ENCODE results near the gene DRC3.

DRC3 gene

DNA sequence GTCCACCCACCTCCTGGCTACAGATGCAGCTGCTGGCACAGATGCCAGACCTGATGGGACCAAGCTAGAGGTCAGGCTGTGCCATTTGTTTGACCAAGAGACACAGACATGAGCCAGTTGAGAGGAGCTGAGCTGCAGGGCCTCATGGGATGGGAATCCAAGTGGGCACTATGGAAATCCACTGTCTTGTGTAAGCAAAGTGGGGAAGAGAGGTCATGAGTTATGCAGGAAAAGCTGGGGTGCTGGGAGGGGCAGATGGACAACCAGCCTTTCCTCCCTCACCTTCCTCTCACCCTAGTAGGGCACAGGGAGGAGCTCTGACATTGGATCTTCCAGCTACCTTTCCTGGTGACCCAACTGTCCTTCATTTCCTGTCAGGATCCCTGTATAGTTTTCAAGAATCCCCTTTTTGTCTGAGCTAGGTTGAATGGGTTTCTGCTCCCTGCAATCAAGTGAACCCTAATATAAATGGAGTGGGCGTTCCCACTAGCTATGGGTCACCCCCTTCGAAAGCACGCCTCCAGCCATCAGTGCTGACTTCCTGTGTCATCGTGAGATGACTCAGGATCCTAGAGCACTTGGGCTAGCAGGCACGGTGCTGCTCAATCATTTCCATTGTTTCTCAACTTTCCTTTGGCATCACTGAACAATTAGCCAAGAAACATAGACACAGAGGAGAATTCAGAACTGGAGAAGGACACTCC, 52.7 kb downstream of the DRC3 start:
- no peak for DNase-seq

DNA sequence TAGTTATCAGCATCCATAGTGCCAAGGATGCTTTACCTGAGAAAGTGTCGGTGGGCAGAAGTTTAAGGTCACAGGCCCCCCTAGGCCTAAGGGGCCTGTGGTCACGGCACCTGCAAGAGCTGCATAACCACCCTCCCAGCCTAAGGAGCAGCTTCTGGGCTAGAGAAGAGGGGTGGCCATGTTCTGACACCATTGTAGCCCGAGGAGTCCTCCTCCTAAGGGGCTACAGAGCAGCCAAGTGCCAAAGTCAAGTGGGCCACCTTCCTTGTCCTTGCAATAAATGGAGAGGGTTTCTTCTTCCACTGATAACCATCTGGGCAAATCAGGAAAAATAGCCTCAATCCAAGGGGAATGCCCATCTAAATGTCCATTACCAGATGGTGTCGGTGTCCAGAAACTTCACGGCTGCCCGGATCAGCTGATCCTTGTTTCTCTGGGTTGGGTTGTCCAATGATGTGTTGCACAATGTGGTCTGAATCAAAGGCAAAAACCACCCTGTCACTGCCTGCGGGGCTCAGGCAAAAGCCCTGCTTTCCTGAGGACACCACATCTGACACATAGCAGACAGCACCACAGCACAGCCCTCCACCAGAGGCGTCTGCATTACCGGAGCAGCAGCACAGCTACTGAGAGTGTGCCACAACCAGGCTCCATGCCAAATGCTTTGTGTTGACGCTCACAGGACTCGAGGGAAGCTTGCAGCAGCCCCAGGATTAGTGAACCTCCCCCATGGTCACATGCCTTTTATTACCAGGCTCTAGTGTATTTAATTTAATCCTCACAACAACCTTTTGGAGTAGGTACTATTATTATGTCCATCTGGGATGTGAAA, 53.5 kb downstream of the DRC3 start:
- no peak for DNase-seq

DNA sequence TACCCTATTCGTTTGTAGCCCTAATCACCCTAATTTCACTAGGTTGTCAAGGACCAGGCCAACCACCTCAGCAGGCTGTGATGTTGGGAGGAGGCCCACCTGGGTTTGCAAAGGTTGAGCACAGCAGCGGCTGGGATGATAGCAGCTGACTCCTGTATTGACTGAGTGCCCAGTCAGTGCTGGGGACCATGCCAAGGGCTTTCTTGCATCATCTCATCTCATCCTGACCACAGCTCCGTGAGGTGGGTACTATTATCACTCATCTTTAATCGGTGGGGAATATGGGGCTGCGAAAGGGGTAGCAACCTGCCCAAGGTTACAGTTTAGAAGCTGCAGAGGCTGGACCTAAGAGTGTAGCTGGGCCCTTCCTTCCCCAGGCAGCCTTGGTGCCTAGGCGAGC, 54.6 kb downstream of the DRC3 start:
- no peak for DNase-seq

DNA sequence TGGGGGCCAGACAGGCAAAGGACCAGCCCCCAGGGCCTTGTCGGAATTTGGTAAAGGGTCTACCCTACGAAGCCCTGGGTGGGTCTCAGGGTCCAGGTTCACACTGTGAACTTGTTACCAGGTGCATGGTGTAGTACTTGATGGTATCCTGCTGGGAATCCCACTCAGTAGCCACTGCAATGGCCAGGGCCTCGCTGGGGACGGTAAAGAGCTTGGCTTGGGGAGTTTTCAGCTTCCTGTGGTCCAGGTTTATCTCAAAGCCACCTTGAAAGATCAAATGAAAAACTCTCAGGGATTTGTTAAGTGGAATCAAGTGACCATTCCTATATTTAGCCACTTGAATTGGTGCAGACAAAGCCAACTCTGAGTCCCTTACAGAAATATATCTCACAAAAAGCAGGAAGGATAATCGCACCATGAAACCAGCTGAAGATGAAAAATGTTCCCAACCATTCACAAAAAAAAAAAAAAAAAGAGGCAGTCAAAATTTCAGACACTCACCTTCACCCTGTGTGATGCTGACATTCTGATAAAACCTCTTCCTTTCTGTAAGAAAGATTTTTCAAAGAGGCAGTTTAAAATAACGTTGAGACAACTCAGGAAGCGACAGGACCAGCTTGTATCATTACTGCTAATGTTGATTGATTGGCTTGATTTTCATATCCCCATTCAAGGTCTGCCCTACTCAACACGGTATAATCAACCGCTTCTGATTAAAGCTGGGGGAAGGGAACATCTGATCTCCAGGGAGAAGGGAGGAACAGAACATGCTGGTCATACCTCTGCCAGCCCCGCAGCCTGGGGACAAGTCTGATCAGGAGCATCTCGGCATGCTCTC, 55.7 kb downstream of the DRC3 start:
- no peak for DNase-seq

DNA sequence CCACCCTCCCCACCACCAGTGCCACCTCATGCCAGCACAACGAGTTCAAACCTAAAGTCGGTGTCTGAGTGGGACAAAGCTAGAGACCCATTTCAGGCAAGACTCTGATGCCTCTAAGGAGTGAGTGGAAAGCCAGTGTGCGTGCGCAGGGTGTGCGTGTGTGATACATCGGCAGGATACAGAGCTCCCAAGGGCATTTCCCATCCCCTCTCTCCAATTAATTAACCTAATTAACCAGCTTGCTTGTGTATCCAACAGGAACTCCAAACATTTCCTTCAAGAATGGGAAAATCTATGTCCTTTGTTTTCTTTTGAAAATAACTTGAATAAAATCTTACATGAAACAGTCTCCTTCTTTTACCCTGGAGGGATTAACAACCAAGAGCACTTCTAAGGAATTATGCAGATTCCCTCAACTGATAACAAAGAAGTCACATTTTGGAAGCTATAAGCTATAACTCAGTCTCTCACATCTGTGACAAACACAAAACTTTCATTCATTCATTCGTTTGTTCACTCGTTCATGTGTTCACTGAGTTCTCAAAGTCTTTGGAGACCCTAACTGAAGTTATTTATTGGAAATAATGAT, 56.4 kb downstream of the DRC3 start:
- DNase-seq: no peak

DNA sequence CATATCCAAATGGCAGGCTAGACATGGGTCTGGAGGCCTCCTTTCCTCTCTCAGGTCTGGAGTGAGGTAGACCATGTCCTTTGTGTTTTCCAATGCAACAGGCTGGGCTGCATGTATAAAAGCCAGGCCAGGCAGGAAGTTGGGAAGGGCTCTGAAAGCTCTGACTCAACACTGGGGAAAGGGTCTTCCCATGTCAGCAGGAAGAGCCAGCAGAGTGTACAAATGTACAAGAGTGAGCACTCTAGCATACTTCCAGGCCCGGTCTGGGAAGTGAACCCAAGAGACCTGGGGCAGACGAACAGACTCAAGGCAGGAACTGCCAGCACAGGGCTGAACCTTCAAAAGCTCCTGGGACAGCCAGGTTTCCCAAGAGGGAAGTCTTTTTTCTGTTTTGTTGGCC, 59.3 kb downstream of the DRC3 start:
- no peak for DNase-seq

DNA sequence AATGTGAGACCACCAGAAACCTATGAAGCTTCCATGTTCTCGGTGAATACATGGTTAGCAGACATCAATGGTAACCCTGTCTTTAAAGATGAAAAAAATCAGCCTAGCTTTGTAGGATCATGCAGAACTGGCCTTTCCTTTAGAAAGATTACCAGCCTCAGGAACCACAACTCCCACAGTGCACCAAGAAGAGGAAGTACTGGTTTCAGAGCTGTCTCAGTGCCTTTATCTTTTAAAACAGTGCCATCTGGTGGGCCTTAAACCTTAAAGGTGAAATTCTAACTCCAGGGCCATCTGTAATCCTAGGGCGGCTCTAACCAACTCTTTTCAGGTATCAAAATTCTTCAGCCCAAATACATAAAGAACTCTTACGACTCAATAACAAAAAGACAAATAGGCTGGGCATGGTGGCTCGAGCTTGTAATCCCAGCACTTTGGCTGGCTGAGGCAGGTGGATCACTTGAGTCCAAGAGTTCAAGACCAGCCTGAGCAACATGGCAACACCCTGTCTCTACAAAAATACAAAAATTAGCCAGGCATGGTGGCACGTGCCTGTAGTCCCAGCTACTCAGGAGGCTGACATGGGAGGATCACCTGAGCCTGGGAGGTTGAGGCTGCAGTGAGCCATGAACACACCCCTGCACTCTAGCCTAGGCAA, 60.9 kb downstream of the DRC3 start:
- DNase-seq: peak; percentile 62 to 76

DNA sequence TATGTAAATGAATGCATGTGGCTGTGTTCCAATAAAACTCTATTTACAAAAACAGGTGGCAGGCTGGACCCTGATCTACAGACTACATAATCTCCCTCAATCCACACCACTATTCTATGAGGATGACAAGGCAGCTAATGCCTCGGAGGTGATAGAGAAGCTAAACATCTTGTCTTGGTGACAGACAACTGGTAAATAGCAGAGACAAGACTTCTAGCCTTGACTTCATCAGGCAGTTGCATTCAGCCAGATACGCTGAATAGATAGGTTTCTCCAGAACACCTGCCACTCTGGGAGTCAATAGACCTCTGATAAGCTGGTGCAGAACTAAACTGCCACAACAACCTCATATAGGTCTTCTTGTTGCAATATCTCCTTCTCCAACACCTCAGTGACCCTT, 63.0 kb downstream of the DRC3 start:
- no peak for DNase-seq

DNA sequence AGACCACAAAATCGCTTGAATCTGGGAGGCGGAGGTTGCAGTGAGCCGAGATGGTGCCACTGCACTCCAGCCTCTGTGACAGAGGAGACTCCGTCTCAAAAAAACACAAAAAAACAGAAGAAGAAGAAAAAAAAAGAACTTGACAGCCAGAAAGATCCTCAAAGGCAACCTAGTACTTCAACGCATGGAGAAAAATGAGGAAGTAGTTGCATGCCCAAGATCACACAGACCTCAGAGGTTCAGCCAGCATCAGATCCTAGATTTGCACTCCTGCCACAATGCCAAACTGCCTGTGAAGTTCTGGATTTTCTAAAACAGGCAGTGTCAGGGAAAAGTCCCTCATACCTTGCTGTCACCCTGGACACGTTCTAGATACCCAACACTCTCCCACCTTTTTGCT, 64.8 kb downstream of the DRC3 start:
- DNase-seq: peak; percentile 49 to 59

DNA sequence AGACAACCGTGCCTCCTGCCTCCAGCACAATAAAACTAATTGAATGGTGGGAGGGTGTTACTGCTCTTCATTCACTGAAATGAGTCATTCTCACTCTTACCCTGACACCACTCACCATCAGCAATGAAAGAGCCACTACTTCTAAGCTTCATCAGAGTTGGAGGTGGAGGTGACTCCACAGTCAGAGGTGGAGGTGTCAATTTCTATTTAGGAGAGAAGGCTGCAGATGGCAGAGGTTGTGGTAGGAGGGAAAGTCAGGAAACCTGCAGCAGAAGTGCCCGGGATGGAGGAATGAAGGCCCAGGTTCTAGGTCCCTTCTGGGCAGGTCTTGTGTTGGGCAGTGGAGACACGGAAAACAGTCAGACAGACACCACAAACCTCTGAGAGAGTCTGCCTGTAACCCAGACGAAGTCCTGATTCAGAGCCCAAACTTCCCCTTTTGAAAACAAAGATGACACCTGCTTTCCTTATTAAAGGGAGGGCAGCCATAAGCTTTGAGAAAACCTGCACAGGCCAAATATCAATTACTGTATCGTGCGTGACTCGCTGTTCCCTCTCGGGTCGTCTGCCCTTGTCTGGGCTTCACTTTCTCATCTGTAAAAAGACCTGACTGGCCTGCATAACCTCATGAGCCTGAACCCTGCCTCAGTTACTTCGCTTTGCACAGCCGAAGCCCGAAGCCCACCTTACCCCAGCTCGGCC, 65.6 kb downstream of the DRC3 start:
- DNase-seq: peak; percentile 25 to 36

DNA sequence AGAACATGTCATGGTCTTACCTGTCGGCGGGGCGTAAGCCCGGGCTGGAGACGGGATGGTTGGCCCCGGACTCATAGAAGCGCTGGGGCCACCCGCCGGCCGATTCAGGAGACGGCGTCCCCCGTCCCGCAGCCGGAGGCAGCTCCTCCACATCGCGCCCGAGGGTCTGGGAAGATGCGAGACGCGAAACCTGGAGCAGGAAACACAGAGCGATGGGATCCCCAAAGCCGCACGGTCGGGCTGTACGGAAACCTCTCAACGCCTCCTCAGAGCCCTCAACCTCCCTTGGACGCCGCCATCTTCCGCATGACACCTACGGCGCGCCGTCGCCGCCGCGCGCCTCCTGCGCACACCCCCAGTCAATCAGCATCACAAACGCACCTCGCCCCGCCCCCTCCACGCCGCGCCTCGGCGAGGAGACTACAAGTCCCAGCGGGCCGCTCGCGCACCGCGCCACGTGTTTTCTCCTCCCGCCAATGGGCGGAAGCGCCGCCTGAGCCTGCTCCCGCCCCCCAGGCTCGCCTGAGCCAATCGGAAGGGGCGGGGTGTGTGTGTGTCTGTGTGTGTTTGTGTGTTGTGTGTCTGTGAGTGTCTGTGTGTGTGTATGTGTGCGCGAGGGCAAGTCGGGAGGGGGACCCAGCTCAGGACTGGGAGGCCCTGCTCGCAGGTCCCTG, 66.3 kb downstream of the DRC3 start, which contains the start of the genes ATPAF2 and GID4:
TSS of gene ATPAF2 (minus strand) at position 308 of the 674 bp plus-strand sequence. CDS start at position 153, 155 bp downstream.
TSS of gene GID4 (plus strand) at position 548 of the 674 bp plus-strand sequence. CDS start at position 605, 57 bp downstream.
- peak; percentile 77 to 84 for DNase-seq

DNA sequence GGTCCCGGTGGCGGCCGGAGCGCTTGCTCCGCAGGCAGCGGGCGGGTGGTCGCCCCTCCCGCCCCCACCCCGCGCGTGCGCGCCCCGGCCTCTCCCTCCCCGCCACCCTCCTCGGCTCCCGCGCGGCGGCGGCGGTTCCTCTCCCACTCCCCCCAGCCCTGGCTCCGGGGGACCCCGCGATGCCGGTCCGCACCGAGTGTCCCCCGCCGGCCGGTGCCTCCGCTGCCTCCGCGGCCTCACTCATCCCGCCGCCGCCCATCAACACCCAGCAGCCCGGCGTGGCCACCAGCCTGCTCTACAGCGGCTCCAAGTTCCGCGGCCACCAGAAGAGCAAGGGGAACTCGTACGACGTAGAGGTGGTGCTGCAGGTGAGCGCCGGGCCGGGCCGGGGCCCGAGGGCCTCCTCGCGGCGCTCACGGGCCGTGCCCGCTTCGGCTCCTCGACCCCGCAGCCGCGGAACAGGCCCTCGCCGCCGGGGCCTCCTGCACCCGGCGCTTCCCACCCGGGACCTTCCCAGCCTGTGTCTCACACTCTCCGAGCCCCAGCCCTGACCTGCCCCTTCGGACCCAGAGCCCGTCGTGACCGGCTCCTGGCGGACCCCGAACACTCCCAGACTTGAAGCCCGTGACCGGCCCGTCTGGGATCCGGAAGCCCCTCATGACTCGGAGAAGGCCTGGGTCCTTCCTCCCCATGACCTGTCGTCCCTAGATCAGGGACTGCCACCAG, 67.0 kb downstream of the DRC3 start:
- DNase-seq: peak in 1 of 2 experiments; percentile 9

DNA sequence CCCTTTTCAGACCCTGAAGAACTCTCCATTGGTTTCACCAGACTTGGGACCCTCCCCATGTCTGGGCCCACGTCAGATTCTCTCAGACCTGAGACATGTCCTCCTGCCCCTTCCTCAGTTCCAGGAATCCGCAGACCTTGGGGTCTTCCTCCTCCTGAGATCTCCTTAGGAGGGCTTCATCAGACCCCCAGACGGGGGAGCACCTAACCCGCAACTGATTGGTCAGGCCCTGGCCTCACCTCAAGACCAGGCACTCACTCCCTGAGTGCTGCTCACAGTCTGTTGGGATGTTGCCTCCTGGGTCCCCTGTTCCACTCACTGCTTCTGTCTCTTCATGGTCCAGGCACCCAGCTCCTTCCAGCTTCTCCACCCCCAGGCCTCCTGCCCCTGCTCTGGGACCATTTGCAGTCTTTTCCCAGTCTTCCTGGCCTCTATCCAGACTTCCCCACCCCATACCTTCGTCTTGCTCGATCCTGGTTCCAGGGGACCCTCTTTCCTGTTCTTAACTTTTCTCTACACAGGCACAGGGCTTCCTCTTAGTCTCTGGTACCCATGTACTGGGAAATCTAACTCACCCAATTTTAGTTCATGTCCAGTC, 67.7 kb downstream of the DRC3 start:
- DNase-seq: no peak

DNA sequence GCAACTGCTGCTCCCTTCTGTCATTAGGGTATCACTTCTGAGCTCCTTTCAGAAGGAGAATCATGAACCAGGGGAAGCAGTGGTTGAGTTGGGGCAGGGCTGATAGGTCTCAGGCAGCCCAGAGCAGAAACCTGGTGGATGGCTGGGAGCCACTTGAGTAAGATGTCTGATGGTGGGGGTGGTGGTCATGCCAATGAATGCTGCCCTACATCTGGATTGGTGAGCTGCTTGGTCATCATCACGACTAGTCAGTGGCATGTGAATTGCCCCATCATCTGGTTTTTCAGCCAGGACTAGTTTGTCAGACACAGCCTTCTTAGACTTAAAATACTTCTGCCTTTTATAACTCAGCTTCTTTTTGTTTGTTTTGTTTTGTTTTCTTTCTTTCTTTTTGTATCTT, 69.1 kb downstream of the DRC3 start:
- DNase-seq: no peak

DNA sequence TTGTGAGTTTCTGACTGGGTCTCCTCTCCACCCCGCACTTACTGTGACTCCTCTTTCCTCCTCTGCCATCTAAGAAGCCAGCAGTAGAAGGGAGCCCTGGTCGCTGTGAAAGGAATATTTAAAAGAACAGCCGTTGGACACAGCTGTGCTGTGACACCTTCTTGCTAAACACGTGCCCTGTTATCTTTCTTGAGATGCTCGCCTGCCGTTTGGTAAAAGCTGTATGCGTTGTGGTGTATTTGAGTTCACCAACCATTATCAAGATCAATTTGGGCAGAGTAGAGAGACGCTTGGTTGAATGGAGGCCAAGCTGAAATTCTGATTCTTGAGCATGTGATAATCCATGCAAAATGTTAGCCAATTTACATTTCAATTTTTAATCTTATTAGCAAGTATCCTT, 70.3 kb downstream of the DRC3 start:
- no peak for DNase-seq

DNA sequence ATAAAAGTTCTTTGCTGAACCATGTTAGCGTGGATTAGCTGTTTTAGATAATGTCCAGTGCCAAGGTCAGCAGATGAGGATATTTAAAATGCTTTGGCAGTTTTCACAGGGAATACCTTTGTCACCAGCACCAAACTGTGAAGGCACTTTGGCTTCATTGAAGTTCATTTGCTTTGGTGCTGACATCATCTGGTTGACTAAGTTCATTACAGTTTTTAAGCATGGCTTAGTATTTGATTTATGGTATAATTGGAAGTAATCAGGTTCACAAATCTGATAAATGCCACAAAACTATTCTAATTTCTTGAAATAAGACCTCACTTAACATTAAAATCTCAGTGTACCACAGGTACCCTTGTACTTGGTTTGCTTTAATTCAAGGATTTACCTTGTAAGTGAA, 70.8 kb downstream of the DRC3 start:
- DNase-seq: no peak

DNA sequence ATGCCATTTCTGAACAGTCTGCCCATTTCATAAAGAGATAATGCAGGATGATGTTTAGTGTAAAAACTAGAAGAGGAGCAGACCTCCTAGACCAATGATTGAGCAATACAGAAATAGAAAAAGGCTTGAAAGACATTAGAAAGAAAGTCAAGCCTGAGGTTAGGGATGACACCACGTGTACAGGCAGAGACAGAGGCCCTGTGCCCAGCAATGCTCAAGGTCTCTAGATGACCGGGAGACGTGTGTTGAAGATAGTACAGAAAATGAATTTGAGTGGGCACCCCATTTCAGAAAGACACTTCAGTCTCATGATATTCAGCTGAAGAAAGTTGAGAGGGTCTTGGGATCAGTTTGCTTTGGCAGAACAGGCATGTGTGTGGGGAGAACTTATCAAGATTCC, 71.9 kb downstream of the DRC3 start:
- DNase-seq: no peak

DNA sequence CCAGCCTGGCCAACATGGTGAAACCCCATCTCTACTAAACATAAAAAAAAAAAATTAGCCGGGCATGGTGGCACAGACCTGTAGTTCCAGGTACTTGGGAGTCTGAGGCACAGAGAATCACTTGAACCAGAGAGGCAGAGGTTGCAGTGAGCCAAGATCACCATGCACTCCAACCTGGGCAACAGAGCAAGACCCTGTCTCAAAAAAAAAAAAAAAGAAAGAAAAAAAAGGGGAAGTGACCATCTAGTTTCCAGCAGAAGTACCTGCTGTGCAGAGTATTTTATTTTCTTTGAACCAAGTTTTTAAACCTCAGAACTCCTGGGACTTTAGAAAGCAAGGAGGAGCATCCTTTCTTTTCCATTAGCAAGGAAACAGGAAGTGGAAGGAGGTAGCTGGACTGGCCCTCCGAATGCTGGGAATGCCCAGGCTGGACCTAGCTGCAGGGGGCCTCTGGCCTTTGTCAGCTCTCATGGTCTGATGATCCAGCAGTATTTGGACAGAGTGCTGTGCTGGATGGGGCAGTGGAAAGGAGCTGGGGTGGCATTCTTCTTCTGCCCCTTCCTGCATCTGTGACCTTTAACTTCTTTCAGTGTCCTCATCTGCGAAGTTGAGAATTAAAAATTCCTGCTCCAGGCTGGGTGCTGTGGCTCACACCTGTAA, 73.2 kb downstream of the DRC3 start:
- DNase-seq: no peak

DNA sequence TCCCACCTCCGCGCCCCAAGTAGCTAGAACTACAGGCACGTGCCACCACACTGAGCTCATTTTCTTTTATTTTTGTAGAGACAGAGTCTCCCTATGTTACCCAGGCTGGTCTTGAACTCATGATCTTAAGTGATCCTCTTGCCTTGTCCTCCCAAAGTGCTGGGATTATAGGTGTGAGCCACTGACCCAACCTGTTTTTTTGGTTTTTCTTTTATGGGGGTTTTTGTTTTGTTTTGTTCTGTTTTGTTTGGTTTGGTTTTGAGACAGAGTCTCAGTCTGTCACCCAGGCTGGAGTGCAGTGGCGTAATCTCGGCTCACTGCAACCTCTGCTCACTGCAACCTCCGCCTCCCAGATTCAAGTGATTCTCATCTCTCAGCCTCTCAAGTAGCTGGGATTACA, 82.9 kb downstream of the DRC3 start:
- no peak for DNase-seq

All from AML-193 (cell line).